ENCODE measurements around the gene EPHB1. TPM values are rescaled to one million over a fixed set of nuclear protein-coding genes. Genes with fewer than 3 reads are reported as not detected.

Gene EPHB1
- total RNA-seq, 1 experiment from 2014 or later, result 2.8 TPM

- H3K23ac ChIP-seq (ENCODE audit: insufficient read length, low read depth, low read length), result no peak overlapping the region
- H2BK12ac ChIP-seq (ENCODE audit: insufficient read length, low read depth, low read length), result no peak overlapping the region
- H2BK20ac ChIP-seq (ENCODE audit: low read depth, low read length, poor library complexity, severe bottlenecking), result no peak overlapping the region
- H2BK5ac ChIP-seq (ENCODE audit: insufficient read length, low read length), result no peak overlapping the region
- H3K27me3 ChIP-seq (ENCODE audit: insufficient read depth, low read length), result no peaks in the 10 kb centered on the region
- no peak overlapping the region for H2AFZ ChIP-seq (ENCODE audit: low read length)
- no peak overlapping the region for H4K91ac ChIP-seq (ENCODE audit: insufficient read length, low read depth, low read length)
- DNase-seq, result no peak
- TF ChIP-seq CTCF (conservative IDR thresholded peaks at IDR 0.05), result no peak
- Mint-ChIP-seq H3K9me3 (no peaks in the 10 kb centered on the region; a peak in 1 of 5 replicates), H3K4me3 (no peak overlapping the region), H3K4me1 (peaks cover 0 to 3% of the 10 kb centered on the region in 2 experiments; a peak in 1 of 4 replicates), H3K27ac (no peak overlapping the region), H3K27me3 (ENCODE audit: low read depth) (peaks cover 2% of the 10 kb centered on the region; the same call in 1 of the 2 replicates), H3K36me3 (ENCODE audit: insufficient read depth in 1 of 3, low read depth in 3 of 3) (no peaks in the 10 kb centered on the region)
- no peaks in the 10 kb centered on the region for H4K20me1 ChIP-seq (ENCODE audit: control insufficient read depth, insufficient read depth, insufficient read length)
- H3T11ph ChIP-seq (ENCODE audit: low read length), result no peak overlapping the region
- H3K14ac ChIP-seq (ENCODE audit: insufficient read depth, low read length), result no peak overlapping the region
- no peak overlapping the region for H3K18ac ChIP-seq (ENCODE audit: insufficient read length, low read depth, low read length)
- H2BK120ac ChIP-seq (ENCODE audit: low read depth, low read length, poor library complexity, severe bottlenecking), result no peak overlapping the region
- no peak overlapping the region for H3K4ac ChIP-seq (ENCODE audit: low read depth, low read length)
- H3K27ac ChIP-seq (ENCODE audit: insufficient read length, low read depth, low read length), result no peak overlapping the region
- H4K5ac ChIP-seq (ENCODE audit: insufficient read length, low read depth, low read length), result no peak overlapping the region
- no peaks in the 10 kb centered on the region for H3K79me2 ChIP-seq (ENCODE audit: insufficient read depth, low read length)
- H2AK5ac ChIP-seq (ENCODE audit: insufficient read length, low read length), result no peak overlapping the region
- no peaks in the 10 kb centered on the region for H3K23me2 ChIP-seq (ENCODE audit: insufficient read length, low read depth, low read length, poor library complexity, severe bottlenecking)
- no peak overlapping the region for H3K9ac ChIP-seq (ENCODE audit: extremely low read depth, insufficient read length, low read length)
- H3K56ac ChIP-seq (ENCODE audit: insufficient read length, low read depth, low read length), result no peak overlapping the region
- H4K8ac ChIP-seq (replicated peaks; ENCODE audit: insufficient read length, low read depth, low read length), result no peak overlapping the region
- H3K4me1 ChIP-seq (ENCODE audit: insufficient read depth, low read length), result no peaks in the 10 kb centered on the region
- no peak overlapping the region for H3K4me2 ChIP-seq (ENCODE audit: insufficient read depth, insufficient read length, low read length)
- H3K79me1 ChIP-seq (ENCODE audit: insufficient read depth, low read depth, low read length, poor library complexity, severe bottlenecking), result no peaks in the 10 kb centered on the region
- H2BK15ac ChIP-seq (ENCODE audit: low read depth, low read length), result no peak overlapping the region
- no peaks in the 10 kb centered on the region for H3K9me3 ChIP-seq (ENCODE audit: control insufficient read depth, low read depth, low read length)
Observed at GRCh38 chr3:134998158-134998557, 203.1 kb downstream of the EPHB1 start.

Measured in H9 (cell line).